Activated T-cell treated with anti-CD3 and anti-CD28 coated beads, Interleukin-2, amount 50 U/mL, for 48 hours (primary cell): ENCODE measurements around the gene SLC9A7.

Experiments
- DNase-seq, 2 experiments: peaks; one replicate each; pipeline ENCODE4 v3.0.0-alpha.2; 2020

Gene SLC9A7

GRCh38 chrX:46599051-46599560 is 159.8 kb downstream of the SLC9A7 start:
- DNase-seq: no peak

DNA sequence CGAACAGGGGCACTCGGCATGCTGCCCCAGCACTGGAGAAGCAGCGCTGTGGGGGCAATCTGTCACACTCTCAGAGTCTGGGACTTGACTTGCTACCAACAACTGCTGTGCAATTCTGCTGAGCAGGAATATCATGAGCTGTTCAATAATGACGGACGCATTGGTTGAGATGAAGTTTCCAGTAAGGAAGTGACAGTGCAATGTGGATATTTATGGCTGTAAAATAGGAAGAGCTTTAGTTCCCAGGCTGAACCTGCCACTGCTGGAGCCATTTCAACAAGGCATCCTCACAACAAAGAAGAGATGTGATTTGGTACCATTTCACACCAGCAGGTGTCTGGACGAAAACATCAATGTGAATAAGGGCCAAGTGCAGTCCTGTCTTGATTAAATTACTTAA is 161.1 kb downstream of the SLC9A7 start:
- no peak for DNase-seq

DNA sequence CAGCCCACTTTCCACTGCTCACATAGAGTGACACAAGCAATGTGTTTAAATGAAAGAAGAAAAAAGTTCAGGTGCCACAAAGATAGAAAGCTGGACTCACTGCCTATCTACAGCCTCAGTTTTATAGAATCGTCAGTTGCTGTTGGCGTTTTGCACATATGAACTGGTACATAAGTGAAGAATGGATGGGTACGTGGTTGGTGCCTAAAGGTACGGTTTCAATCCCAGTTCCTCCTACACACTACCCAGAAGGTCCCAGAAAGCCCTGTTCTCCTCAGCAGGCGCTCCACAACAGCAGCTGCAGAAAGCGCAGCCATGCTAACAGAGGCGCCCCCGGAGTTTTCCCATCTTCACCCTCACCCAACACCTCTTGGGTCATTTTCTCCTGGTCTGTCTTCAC is 161.7 kb downstream of the SLC9A7 start:
- DNase-seq: no peak

GRCh38 chrX:46595084-46595483 is 163.8 kb downstream of the SLC9A7 start:
- DNase-seq: no peak

DNA sequence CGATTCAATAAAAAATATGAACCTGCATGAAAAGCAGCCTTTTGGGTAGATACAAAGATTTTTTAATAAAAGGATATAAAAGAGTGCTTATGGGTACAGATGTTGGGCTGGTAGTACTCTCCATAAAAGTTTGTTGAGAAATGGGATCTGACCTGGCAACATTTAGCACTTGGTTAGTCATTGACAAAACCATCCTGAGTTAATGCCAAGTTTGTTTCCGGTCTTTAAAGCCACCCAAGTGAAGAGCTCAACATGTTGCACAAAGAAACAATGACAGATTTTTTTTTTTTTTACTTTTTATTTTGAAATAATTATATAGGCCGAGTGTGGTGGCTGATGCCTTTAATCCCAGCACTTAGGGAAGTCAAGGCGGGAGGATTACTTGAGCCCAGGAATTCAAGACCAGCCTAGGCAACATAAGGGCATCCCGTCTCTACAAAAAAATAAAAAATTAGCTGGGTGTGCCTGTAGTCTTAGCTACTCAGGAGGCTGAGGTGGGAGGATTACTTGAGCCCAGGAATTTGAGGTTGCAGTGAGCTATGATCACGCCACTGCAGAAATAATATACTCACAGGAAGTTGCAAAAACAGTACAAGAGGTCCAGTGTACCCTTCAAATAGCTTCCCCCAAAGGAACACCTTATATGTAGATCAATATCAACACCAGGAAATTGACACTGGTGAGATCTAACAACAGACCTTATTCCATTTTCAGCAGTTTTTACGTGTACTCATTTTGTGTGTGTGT is 168.8 kb downstream of the SLC9A7 start:
- DNase-seq: no peak

DNA sequence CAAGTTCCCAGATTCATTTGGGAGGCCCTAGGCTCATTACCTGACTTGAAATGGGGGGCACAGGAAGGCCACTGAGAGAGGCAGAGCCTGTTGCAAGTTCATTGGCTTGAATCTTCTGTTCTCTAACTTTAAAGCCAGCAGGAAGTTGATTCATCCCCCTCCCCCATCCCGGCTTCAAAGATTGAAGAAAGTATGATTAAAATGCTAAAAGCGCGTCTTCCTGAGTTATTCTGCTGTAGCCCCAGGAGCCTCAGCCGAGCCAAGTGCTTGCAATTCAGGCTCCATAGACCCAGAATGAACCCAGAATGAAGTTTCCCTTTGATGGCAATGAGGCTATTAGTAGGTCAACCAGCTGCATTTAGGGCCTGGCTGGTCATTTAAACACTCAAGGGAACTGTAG is 170.7 kb downstream of the SLC9A7 start:
- DNase-seq: peak; percentile 44 to 57

GRCh38 chrX:46587753-46588171 is 171.2 kb downstream of the SLC9A7 start:
- DNase-seq: no peak

DNA sequence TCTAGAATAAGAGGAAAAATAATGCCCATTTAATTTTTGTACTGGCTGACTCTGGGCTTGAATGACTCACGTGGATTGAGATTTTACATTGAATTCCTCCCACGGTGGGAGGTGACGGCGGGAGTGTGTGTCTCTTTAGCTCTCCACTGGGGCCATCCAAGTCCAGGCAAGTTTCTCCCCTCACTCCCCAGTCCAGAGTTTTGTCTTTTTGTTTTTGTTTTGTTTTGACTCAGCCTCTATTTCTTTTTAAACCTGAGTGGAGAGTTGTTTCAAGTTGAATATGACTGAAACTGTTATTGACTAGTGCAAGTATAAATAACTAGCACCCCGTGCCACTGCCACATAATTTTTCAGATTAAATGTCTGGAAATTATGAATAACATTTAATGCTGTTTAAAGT is 171.8 kb downstream of the SLC9A7 start:
- no peak for DNase-seq

- DNase-seq: no peak
Observed at GRCh38 chrX:46584736-46585135, 174.2 kb downstream of the SLC9A7 start.

DNA sequence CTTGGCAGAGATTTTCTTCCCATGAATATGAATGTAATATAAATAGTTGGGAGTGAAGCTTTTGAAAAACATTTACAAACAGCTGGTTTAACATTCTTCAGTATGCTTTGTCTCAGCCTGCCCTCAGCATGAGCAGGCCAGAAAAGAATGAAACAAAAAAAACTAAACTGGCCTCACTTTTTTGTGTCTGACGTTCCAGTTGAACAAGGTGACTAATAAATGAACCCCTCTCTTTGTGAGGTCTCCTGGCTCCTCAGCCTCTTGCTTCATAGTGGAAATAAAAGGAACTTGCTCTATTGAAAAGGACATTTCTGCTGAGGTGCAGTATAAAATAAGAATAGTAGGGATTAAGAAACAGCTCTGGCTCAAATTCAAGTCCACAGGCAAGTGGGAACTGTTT is 176.0 kb downstream of the SLC9A7 start:
- no peak for DNase-seq

DNA sequence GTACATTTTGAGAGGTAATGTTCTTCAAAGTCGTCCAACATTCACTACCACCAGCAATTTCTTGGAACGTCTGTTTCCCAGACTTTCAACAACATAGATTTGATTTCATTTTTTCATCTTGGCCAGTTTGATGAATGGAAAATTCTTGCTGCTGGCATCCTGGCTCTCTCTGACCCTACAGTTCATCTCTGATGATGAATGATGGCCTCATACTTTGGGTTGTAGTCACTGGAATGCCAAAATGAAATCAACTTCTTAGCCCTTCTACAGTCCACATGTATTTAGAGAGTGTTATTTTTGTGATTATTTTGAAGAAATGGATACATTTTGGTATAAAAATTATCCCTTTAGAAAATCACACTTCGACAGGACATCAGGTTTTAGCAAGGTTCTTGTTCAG is 176.6 kb downstream of the SLC9A7 start:
- DNase-seq: no peak

GRCh38 chrX:46580613-46581012 is 178.3 kb downstream of the SLC9A7 start:
- no peak for DNase-seq

- no peak for DNase-seq
Observed at GRCh38 chrX:46579250-46579649, 179.7 kb downstream of the SLC9A7 start.

DNA sequence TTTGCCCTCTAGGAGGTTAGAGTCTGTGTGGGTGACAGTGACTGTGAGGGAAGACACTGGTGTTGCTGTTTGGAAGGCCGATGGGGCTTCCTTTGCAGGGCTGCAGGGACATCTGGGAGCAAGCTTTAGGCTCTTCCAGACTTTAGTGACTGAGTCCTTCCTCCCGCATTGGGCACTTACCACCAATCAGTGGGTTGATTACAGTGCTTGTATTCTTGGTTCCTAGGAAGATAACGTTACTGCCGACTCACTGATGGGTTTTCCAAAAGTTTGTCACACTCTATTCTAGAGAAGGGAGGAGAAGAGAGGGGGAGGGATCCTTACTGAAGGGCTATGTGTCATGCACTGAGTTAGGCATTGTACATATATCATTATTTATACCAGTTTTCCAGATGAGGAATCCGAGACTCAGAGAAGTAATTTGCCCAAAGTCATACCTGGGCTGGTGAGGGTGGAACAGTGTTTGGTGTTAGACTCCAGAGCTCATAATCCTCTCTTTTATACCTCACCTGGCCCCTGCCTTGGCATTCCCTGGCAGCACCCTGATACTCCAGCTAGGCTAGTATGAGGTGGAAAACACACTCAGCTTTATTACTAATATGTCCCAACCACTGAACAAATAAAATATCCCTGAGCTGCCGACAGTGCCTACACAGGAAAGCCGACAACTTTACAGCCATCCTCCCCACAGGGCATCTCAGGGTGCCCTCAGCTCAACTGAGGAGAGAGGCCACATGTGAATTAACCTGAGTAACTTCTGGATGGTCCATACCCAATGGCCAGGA is 181.5 kb downstream of the SLC9A7 start:
- no peak for DNase-seq

GRCh38 chrX:46576458-46576857 is 182.5 kb downstream of the SLC9A7 start:
- no peak for DNase-seq

GRCh38 chrX:46575991-46576392 is 182.9 kb downstream of the SLC9A7 start:
- DNase-seq: no peak

- no peak for DNase-seq
Observed at GRCh38 chrX:46575586-46575985, 183.3 kb downstream of the SLC9A7 start.

GRCh38 chrX:46574774-46575381 is 184.0 kb downstream of the SLC9A7 start:
- DNase-seq: peak; percentile 55 to 63

- peak; percentile 61 to 71 for DNase-seq
Observed at GRCh38 chrX:46573892-46574773, 184.8 kb downstream of the SLC9A7 start.

- peak; percentile 60 to 69 for DNase-seq
Observed at GRCh38 chrX:46573331-46573891, 185.5 kb downstream of the SLC9A7 start, which contains the start of gene CHST7. CHST7 (plus strand) TSS chrX:46573765; CDS start chrX:46573932, 167 bp downstream.

GRCh38 chrX:46572340-46572936 is 186.5 kb downstream of the SLC9A7 start:
- peak; percentile 41 to 58 for DNase-seq
